ENCODE measurements around the gene MYO5B. TPM values are rescaled to one million over a fixed set of nuclear protein-coding genes. Genes with fewer than 3 reads are reported as not detected.

MYO5B gene
- total and polyA plus RNA-seq, 2 donors (not counting 1 experiment from before 2014, with no cell fraction given), result 0.30 to 1.7 TPM

DNA sequence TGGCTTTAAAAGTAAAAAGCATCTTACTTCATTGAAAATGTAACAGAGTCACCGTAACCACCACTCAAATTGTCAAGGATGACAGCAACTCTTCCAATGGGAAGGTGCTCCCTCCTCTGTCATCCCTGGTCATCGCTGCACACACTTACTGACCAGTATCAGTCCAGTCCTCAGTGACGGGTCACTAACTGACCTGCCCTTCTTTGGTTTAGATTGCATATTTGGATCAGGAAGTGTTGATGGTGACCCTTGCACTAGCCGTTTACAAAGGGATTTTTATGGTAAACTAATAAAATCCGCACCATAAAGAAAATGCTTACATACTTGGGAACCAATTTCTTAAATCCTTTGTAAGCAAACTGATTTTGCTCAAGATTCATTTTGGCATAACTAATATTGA lies 239.7 kb downstream of the MYO5B start:
- no peak for DNase-seq
- peaks cover 0 to 9% (median 0%) of the 10 kb centered on the region in 4 experiments for H3K27me3 ChIP-seq (replicated peaks in 1 of 4; ENCODE audit: control extremely low read depth in 1 of 4, control insufficient read depth in 3 of 4, insufficient read depth in 4 of 4, low read length in 3 of 4)
- H3K27ac ChIP-seq (ENCODE audit: low read length in 2 of 2), result no peak overlapping the region
- H3K4me1 Mint-ChIP-seq, result peaks cover 6% of the 10 kb centered on the region
- no peaks in the 10 kb centered on the region for H3K79me2 ChIP-seq (ENCODE audit: control insufficient read depth, insufficient read depth, low read length)
- H3K27ac Mint-ChIP-seq, result no peak overlapping the region
- H3K36me3 ChIP-seq (replicated peaks in 1 of 2; ENCODE audit: control extremely low read depth in 1 of 2, control insufficient read depth in 1 of 2, extremely low read depth in 1 of 2, insufficient read depth in 2 of 2, low read length in 1 of 2), result no peaks in the 10 kb centered on the region
- no peak overlapping the region for H3K4me2 ChIP-seq (replicated peaks; ENCODE audit: low read depth, low read length, poor library complexity, severe bottlenecking)
- peaks cover 0 to 1% of the 10 kb centered on the region in 2 donors for H3K4me1 ChIP-seq (ENCODE audit: control insufficient read depth in 2 of 2, insufficient read depth in 2 of 2, low read length in 2 of 2)
- TF ChIP-seq EZH2 (IDR thresholded peaks at IDR 0.05; ENCODE audit: borderline replicate concordance, insufficient read depth, low read depth, low read length, poor library complexity, severe bottlenecking), result no peak
- no peak overlapping the region for H3K9ac ChIP-seq (ENCODE audit: low read length)
- no peak overlapping the region for H2AFZ ChIP-seq (ENCODE audit: insufficient read depth, low read depth, low read length, poor library complexity, severe bottlenecking)
- no peak overlapping the region for H3K4me3 Mint-ChIP-seq
- no peak overlapping the region for H3K4me3 ChIP-seq (ENCODE audit: control extremely low read depth in 1 of 5, extremely low read depth in 1 of 5, insufficient read depth in 1 of 5, low read depth in 2 of 5, low read length in 4 of 5)
- peaks cover 33% of the 10 kb centered on the region for H3K27me3 Mint-ChIP-seq
- intact Hi-C loops (cut with micrococcal nuclease), result no loop called here
- ChIA-PET CTCF (no interaction called here), POLR2A (no interaction called here)
- H3K9me3 Mint-ChIP-seq (ENCODE audit: insufficient read depth), result no peaks in the 10 kb centered on the region
- whole genome bisulfite sequencing (ENCODE audit: insufficient coverage), result 79% methylated on average over 2 of the region's 5 CpGs
- ATAC-seq (ENCODE audit: low read depth), result no peak
- H4K20me1 ChIP-seq (ENCODE audit: control insufficient read depth, insufficient read depth, low read length, poor library complexity, severe bottlenecking), result no peaks in the 10 kb centered on the region
- no peaks in the 10 kb centered on the region for H3K9me3 ChIP-seq (ENCODE audit: control extremely low read depth in 1 of 3, control insufficient read depth in 2 of 3, insufficient read depth in 1 of 3, low read length in 2 of 3)

DNA sequence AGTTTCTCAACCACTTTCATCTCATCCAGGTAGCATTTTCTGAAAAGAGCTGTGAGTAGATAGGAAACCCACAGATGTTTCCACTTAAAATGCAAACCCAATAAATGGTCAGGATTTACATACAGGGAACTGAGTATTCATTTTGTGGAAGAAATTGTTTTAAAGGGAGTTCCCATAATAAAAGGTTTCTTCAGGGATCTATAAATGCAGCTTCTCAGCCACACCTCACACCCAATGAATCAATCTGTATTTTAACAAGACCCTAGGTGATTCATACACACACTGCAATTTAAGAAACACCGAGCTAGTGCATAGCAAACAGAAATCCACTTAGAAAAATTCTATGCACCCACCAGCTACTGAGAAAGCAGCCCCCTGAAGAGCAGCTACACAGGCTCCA lies 241.6 kb downstream of the MYO5B start:
- TF ChIP-seq, protein P1, sequence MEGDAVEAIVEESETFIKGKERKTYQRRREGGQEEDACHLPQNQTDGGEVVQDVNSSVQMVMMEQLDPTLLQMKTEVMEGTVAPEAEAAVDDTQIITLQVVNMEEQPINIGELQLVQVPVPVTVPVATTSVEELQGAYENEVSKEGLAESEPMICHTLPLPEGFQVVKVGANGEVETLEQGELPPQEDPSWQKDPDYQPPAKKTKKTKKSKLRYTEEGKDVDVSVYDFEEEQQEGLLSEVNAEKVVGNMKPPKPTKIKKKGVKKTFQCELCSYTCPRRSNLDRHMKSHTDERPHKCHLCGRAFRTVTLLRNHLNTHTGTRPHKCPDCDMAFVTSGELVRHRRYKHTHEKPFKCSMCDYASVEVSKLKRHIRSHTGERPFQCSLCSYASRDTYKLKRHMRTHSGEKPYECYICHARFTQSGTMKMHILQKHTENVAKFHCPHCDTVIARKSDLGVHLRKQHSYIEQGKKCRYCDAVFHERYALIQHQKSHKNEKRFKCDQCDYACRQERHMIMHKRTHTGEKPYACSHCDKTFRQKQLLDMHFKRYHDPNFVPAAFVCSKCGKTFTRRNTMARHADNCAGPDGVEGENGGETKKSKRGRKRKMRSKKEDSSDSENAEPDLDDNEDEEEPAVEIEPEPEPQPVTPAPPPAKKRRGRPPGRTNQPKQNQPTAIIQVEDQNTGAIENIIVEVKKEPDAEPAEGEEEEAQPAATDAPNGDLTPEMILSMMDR (IDR thresholded peaks at IDR 0.05), result no peak
- TF ChIP-seq EZH2 (IDR thresholded peaks at IDR 0.05; ENCODE audit: borderline replicate concordance, insufficient read depth, low read depth, low read length, poor library complexity, severe bottlenecking), result no peak
- ChIA-PET POLR2A (no interaction called here), CTCF (no interaction called here)
- Mint-ChIP-seq H3K27me3 (peaks cover 19% of the 10 kb centered on the region), H3K9me3 (ENCODE audit: insufficient read depth) (no peaks in the 10 kb centered on the region), H3K4me1 (peaks cover 11% of the 10 kb centered on the region), H3K27ac (no peak overlapping the region), H3K4me3 (no peak overlapping the region)
- Histone ChIP-seq H3K9ac (ENCODE audit: low read length) (no peak overlapping the region), H3K27ac (ENCODE audit: low read length in 2 of 2) (no peak overlapping the region), H2AFZ (ENCODE audit: insufficient read depth, low read depth, low read length, poor library complexity, severe bottlenecking) (no peak overlapping the region), H4K20me1 (ENCODE audit: control insufficient read depth, insufficient read depth, low read length, poor library complexity, severe bottlenecking) (no peaks in the 10 kb centered on the region), H3K27me3 (replicated peaks in 1 of 4; ENCODE audit: control extremely low read depth in 1 of 4, control insufficient read depth in 3 of 4, insufficient read depth in 4 of 4, low read length in 3 of 4) (peaks cover 0 to 7% (median 0%) of the 10 kb centered on the region in 4 experiments), H3K4me3 (ENCODE audit: control extremely low read depth in 1 of 5, extremely low read depth in 1 of 5, insufficient read depth in 1 of 5, low read depth in 2 of 5, low read length in 4 of 5) (no peak overlapping the region), H3K36me3 (replicated peaks in 1 of 2; ENCODE audit: control extremely low read depth in 1 of 2, control insufficient read depth in 1 of 2, extremely low read depth in 1 of 2, insufficient read depth in 2 of 2, low read length in 1 of 2) (no peaks in the 10 kb centered on the region), H3K79me2 (ENCODE audit: control insufficient read depth, insufficient read depth, low read length) (no peaks in the 10 kb centered on the region), H3K4me1 (ENCODE audit: control insufficient read depth in 2 of 2, insufficient read depth in 2 of 2, low read length in 2 of 2) (peaks cover 5 to 7% of the 10 kb centered on the region in 2 donors), H3K4me2 (replicated peaks; ENCODE audit: low read depth, low read length, poor library complexity, severe bottlenecking) (no peak overlapping the region), H3K9me3 (ENCODE audit: control extremely low read depth in 1 of 3, control insufficient read depth in 2 of 3, insufficient read depth in 1 of 3, low read length in 2 of 3) (no peaks in the 10 kb centered on the region)
- ATAC-seq (ENCODE audit: low read depth) (no peak), DNase-seq (no peak)
- WGBS (ENCODE audit: insufficient coverage), result no CpG with 5 or more reads among the region's 1 CpG
- intact Hi-C loops (cut with micrococcal nuclease), result no loop called here

Data from B cell (primary cell).